ENCODE results near the gene CSN2. TPM values are rescaled to one million over a fixed set of nuclear protein-coding genes. Genes with fewer than 3 reads are reported as not detected.

Gene CSN2
- total RNA-seq, 1 donor from 2014 or later = not detected

Other genes starting within 250 kb of the CSN2 start
- gene SULT1B1, start 205.1 kb downstream of the CSN2 start, total RNA-seq = 10.9 TPM
- gene SULT1E1, start 105.6 kb downstream of the CSN2 start, total RNA-seq = 1.0 TPM
- not detected for gene CSN1S1, start 34.7 kb downstream of the CSN2 start, total RNA-seq
- not detected for gene STATH, start 30.2 kb upstream of the CSN2 start, total RNA-seq
- not detected for gene HTN3, start 62.7 kb upstream of the CSN2 start, total RNA-seq
- not detected for gene HTN1, start 84.7 kb upstream of the CSN2 start, total RNA-seq
- gene PRR27, start 188.5 kb upstream of the CSN2 start, total RNA-seq = not detected
- gene ODAM, start 230.0 kb upstream of the CSN2 start, total RNA-seq = 2.6 TPM

Data from lower lobe of right lung (tissue), 1 donor.